Activated CD8-positive, alpha-beta T cell treated with anti-CD3 and anti-CD28 coated beads, Interleukin-2, amount 10 ng/mL, durations not matched to agents 7 days and 5 days (primary cell): Measurements from ENCODE around the gene BET1L. TPM values are rescaled to one million over a fixed set of nuclear protein-coding genes. Genes with fewer than 3 reads are reported as not detected.
"Not testable (repeated sequence)": the region's sequence is repeated elsewhere in the genome, so short reads cannot be mapped to it uniquely, and the experiment has no call there.

Source experiments
- ATAC-seq: fragments of 150-1000 bp; cut with Tn5 transposase; one replicate; pipeline ENCODE4 v1.10.0; 2021; ENCODE audit warnings: moderate library complexity
- CTCF ChIA-PET: fragments of 350-600 bp; sonication (Branson Sonifier 250); formaldehyde crosslinking; loops from one replicate; lab custom pipeline; 2021; ENCODE audit warnings: antibody characterized with exemption; lab: Charles Lee
- POLR2A ChIA-PET: fragments of 350-600 bp; sonication (Branson Sonifier 250); formaldehyde crosslinking; loops from one replicate; lab custom pipeline; 2021; ENCODE audit warnings: antibody characterized with exemption; lab: Charles Lee
- DNase-seq: peaks from one replicate; pipeline ENCODE4 v3.0.0-alpha.2; 2020
- H3K27ac Mint-ChIP-seq: one replicate; pipeline ENCODE4 v1.8.0; 2021; ENCODE audit warnings: mild to moderate bottlenecking, mixed read lengths
- H3K27me3 Mint-ChIP-seq: one replicate; pipeline ENCODE4 v1.8.0; 2021; ENCODE audit warnings: low read depth, mixed read lengths
- H3K36me3 Mint-ChIP-seq: one replicate; pipeline ENCODE4 v1.8.0; 2021; ENCODE audit warnings: low read depth, mixed read lengths
- H3K4me1 Mint-ChIP-seq: one replicate; pipeline ENCODE4 v1.8.0; 2021; ENCODE audit warnings: low read depth, mixed read lengths
- H3K4me3 Mint-ChIP-seq: one replicate; pipeline ENCODE4 v1.8.0; 2021; ENCODE audit warnings: mild to moderate bottlenecking, mixed read lengths
- H3K9me3 Mint-ChIP-seq: one replicate; pipeline ENCODE4 v1.8.0; 2022; ENCODE audit warnings: mixed read lengths; ENCODE audit not compliant: insufficient read depth
- total RNA-seq, 2 experiments: library from RNA; stranded (reverse); gene quantifications; one replicate each; pipeline ENCODE4 v1.2.3, GENCODE V29; 2021

Gene BET1L
- total RNA-seq, 2 experiments from 2014 or later = 33.8 to 34.2 TPM

DNA sequence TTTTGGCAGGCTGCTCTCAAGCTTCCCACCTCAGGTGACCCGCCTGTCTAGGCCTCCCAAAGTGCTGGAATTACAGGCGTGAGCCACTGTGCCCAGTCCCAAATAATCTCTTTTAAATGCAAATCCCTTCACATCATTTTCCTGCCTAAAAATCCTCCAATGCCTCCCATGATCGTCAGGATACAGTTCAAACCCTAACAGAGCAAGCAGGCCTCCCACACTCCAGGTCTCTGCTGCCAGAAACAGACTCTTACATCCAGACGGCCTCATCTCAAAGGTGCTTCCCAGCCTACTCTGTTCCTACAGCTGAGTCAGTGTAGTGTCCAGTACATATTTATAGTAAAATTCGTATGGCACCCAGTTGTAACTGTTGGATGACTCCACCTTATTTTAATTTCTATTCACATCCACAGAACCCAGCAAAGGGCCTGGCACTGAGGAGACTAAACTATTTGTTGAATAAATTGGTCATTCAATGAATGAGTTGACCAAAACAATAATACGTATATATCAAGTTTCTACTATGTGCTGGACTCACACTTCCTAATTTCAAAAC lies 20.7 kb upstream of the BET1L start:
- no peak for ATAC-seq
- ChIA-PET POLR2A (interaction anchor here (1.3 kb wide), 1 partner anchor 15 kb away, joined by 3 read pairs; no protein-coding TSS in a partner anchor), CTCF (no interaction called here)
- no peak overlapping the region for H3K4me3 Mint-ChIP-seq
- DNase-seq = no peak
- no peaks in the 10 kb centered on the region for H3K9me3 Mint-ChIP-seq
- H3K36me3 Mint-ChIP-seq = peaks cover 3% of the 10 kb centered on the region
- no peaks in the 10 kb centered on the region for H3K27me3 Mint-ChIP-seq
- no peak overlapping the region for H3K27ac Mint-ChIP-seq
- peaks cover 9% of the 10 kb centered on the region for H3K4me1 Mint-ChIP-seq

DNA sequence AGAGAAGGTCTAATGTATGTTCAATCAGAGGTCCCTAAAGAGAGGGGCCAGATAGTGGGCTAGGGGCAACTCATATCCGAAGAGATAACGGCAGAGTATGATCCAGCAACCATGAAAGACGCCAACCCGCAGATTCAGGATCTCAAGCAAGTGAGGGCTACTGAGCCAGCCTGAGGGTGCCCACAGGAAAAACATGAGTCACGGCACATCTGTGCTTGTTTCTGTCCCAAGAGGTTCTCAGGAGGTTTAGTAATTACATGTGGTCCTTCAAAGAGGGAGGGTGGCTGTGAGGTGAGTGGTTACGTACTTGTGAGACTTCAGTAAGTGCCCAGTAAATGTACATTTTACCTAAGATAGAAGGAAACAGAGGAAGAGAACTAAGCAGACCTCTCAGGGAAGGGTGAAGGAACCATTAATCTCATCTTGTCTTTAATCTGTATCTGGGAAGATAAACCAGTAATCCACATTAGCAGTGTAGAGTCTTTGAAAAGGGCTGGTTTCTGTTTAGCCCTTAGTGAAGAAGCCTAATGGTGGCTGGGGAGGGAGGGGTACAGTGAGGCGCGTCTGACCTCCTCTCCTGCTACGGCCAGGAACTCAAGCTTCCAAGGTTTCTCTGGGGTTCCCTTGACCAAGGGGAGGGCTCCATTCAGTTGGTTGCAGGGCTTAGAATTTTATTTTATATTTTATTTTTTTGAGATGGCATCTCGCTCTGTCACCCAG lies 18.7 kb upstream of the BET1L start:
- ATAC-seq = no peak

DNA sequence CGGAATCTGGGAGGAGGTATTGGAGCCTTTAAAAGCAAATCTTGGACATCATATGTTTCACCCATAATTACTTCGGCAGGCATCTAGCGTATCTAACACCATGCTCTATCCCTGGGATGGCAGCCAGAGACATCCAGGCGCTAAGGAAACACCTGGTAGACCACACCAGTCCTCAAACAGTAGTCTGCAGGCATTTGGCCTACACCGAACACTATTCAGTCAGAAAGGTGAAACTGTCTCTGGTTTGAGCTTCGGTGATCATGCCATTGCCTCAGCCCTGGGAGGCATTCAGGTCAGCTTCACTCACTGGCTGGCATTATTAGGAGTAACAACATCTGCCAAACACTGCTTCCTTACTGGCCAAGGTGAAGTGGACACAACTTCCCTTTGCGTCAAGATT lies 17.2 kb upstream of the BET1L start:
- no peaks in the 10 kb centered on the region for H3K36me3 Mint-ChIP-seq
- no peak for ATAC-seq
- CTCF ChIA-PET = interaction anchor here (1.0 kb wide), 1 partner anchor 17 kb away, joined by 4 read pairs; the partner anchor contains the start of genes BET1L and RIC8A

More for the DNA sequence above, 18.7 kb upstream of the BET1L start:
- no peak for DNase-seq
- no peaks in the 10 kb centered on the region for H3K9me3 Mint-ChIP-seq
- H3K27me3 Mint-ChIP-seq = no peaks in the 10 kb centered on the region
- peak overlapping the region; percentile 50 for H3K27ac Mint-ChIP-seq
- ChIA-PET CTCF (no interaction called here), POLR2A (interaction anchor here (1.1 kb wide), 1 partner anchor 19 kb away, joined by 3 read pairs; the partner anchor contains the start of genes BET1L and RIC8A)
- no peak overlapping the region for H3K4me3 Mint-ChIP-seq
- H3K4me1 Mint-ChIP-seq = peaks cover 9% of the 10 kb centered on the region
- peaks cover 3% of the 10 kb centered on the region for H3K36me3 Mint-ChIP-seq

DNA sequence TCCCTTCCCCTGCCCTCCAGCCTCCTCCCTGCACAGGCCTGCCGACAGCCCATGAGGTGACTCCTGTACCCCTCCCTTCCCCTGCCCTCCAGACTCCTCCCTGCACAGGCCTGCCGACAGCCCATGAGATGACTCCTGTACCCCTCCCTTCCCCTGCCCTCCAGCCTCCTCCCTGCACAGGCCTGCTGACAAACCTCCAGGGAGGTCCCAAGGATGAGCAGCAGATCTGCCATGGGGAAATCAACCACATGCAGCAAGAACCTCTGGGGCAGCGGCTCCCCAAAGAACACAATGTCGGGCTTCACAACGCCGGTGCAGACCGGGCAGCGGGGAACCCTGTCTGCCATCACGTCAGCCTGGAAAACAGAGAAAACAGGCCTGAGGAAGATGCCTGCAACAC lies 16.7 kb upstream of the BET1L start:
- H3K4me3 Mint-ChIP-seq = no peak overlapping the region
- no peaks in the 10 kb centered on the region for H3K27me3 Mint-ChIP-seq
- H3K4me1 Mint-ChIP-seq = peaks cover 9% of the 10 kb centered on the region
- H3K36me3 Mint-ChIP-seq = no peaks in the 10 kb centered on the region
- H3K27ac Mint-ChIP-seq = no peak overlapping the region
- DNase-seq = no peak
- H3K9me3 Mint-ChIP-seq = no peaks in the 10 kb centered on the region
- no peak for ATAC-seq
- POLR2A ChIA-PET = no interaction called here
- CTCF ChIA-PET = interaction anchor here (1.0 kb wide), 1 partner anchor 17 kb away, joined by 4 read pairs; the partner anchor contains the start of genes BET1L and RIC8A

More for the DNA sequence above, 17.2 kb upstream of the BET1L start:
- Mint-ChIP-seq H3K27ac (no peak overlapping the region), H3K27me3 (no peaks in the 10 kb centered on the region), H3K4me3 (no peak overlapping the region), H3K4me1 (peaks cover 9% of the 10 kb centered on the region), H3K9me3 (no peaks in the 10 kb centered on the region)
- POLR2A ChIA-PET = interaction anchor here (1.1 kb wide), 1 partner anchor 17 kb away, joined by 3 read pairs; the partner anchor contains the start of genes BET1L and RIC8A
- no peak for DNase-seq

DNA sequence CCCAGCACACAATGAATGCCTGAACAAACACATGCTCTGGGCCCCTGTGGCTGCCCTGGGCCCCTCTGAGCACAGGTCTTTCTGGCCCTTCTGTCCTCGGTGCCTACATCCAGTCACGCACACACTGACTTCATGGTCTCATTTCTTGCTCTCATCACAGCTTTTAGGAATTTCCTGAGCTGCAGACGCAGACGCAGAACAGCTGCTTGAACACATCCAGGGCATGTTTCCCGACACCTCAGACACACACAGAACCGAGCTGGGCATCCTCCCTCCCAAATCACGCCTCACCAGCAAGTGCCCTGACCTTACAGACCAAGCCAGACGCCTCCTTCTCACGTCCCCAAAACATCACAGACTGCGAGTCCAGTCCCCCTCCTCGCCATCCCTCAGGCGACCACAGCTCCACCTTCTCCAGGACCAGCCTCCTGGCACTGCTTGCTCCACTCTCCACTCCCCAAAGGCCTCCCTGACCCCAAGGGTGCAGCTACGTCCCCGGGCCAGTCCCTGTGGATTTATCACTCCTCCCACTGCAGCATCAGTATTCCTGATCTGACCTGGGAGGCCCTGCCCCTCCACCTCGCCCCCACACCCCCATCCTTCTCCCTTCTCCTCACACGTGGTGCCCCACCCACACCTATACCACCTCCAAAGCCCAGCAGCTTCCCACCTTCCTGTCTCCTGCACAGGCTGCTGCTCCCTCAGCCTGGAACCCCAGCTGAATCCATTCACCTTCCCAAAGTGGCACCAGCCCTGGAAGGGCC lies 16.0 kb upstream of the BET1L start:
- DNase-seq (no peak), ATAC-seq (no peak)
- Mint-ChIP-seq H3K4me1 (peaks cover 6% of the 10 kb centered on the region), H3K36me3 (no peaks in the 10 kb centered on the region), H3K27ac (no peak overlapping the region), H3K9me3 (no peaks in the 10 kb centered on the region), H3K27me3 (no peaks in the 10 kb centered on the region), H3K4me3 (no peak overlapping the region)
- POLR2A ChIA-PET = no interaction called here
- CTCF ChIA-PET = interaction anchor here (2.8 kb wide), 1 partner anchor 27 kb away, joined by 10 read pairs; no protein-coding TSS in a partner anchor

DNA sequence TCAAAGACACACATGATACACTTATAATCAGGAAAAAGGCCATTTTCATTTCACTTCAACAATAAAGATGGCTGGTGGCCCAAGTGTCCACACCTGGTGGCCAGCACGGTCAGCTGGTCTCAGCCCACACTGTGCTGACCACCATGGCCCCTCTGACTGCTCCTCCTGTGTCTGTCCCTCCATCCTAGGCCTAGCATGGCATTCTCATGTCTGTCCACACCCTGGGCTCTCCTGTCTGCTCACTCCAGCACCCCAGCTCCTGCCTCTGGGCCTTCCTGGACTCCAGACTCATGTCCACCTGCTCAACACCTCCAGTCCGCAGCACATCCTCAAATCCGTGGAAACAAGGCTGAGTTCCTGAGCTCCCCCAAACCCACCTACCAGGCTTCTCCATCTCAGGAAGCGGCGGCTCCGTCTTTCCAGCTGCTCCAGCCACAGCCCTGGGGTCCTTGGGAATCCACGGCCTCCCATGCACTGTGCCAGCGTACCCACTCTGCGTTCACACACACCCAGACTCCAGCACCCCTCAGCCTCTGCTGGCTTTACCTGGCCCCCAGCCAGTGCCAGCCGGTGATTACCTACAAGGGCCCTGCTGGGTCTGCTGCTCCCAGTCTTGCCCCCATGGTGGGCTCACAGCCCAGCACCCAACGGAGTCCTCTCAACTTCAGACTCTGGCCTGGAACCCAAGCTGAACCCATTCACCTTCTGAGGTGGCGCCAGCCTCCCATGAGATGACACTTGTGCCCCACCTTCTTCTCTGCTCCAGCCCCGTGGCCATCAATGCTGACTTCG lies 15.0 kb upstream of the BET1L start:
- CTCF ChIA-PET = interaction anchor here (2.8 kb wide), 1 partner anchor 28 kb away, joined by 10 read pairs; no protein-coding TSS in a partner anchor
- Mint-ChIP-seq H3K36me3 (peaks cover 2% of the 10 kb centered on the region), H3K9me3 (no peaks in the 10 kb centered on the region), H3K4me1 (peaks cover 6% of the 10 kb centered on the region), H3K27me3 (no peaks in the 10 kb centered on the region), H3K4me3 (no peak overlapping the region), H3K27ac (no peak overlapping the region)
- ATAC-seq (no peak), DNase-seq (no peak)
- POLR2A ChIA-PET = interaction anchor here (0.6 to 1.0 kb wide), 2 partner anchors 45 to 499 kb away, joined by 3 read pairs; no protein-coding TSS in a partner anchor

DNA sequence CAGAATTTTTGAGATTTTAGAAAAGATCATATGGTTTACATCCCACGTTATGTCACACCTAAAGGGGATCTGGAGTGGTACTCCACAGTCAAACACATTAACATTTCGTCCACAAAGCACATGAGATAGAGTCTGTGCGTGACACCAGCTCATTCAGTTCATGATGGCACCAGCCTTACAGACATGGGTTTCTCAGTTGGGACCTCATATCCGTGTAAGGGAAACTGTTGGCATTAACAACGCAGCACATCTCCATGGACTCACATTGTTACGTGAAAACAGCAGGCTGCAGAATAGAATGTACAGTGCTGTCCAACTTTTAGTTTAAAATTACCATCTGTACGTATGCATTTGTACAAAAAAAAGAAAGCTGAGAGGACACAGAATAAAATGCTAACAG lies 14.3 kb upstream of the BET1L start:
- Mint-ChIP-seq H3K9me3 (no peaks in the 10 kb centered on the region), H3K27me3 (no peaks in the 10 kb centered on the region), H3K4me3 (no peak overlapping the region), H3K36me3 (peaks cover 2% of the 10 kb centered on the region), H3K27ac (no peak overlapping the region), H3K4me1 (peaks cover 6% of the 10 kb centered on the region)
- ChIA-PET CTCF (interaction anchor here (2.8 kb wide), 1 partner anchor 29 kb away, joined by 10 read pairs; no protein-coding TSS in a partner anchor), POLR2A (interaction anchor here (0.6 to 1.0 kb wide), 2 partner anchors 46 to 500 kb away, joined by 3 read pairs; no protein-coding TSS in a partner anchor)
- DNase-seq (no peak), ATAC-seq (no peak)

DNA sequence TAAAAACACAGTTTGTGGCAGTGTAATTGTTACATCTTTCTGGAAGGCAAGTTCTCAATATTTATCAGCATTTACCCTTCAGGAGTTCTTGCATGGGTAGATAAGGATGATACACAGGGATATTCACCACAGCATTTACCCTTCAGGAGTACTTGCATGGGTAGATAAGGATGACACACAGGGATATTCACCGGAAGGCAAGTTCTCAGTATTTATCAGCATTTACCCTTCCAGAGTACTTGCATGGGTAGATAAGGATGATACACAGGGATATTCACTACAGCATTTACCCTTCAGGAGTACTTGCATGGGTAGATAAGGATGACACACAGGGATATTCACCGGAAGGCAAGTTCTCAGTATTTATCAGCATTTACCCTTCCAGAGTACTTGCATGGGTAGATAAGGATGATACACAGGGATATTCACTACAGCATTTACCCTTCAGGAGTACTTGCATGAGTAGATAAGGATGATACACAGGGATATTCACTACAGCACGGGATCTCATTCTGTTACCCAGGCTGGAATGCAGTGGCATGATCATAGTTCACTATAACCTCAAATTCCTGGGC lies 13.5 kb upstream of the BET1L start:
- H3K36me3 Mint-ChIP-seq, H3K4me1 Mint-ChIP-seq, H3K9me3 Mint-ChIP-seq, H3K4me3 Mint-ChIP-seq, DNase-seq, H3K27ac Mint-ChIP-seq, ATAC-seq, H3K27me3 Mint-ChIP-seq: not testable (repeated sequence)
- ChIA-PET CTCF (interaction anchor here (2.8 kb wide), 1 partner anchor 30 kb away, joined by 10 read pairs; no protein-coding TSS in a partner anchor), POLR2A (interaction anchor here (1.0 kb wide), 1 partner anchor 46 kb away, joined by 3 read pairs; no protein-coding TSS in a partner anchor)

DNA sequence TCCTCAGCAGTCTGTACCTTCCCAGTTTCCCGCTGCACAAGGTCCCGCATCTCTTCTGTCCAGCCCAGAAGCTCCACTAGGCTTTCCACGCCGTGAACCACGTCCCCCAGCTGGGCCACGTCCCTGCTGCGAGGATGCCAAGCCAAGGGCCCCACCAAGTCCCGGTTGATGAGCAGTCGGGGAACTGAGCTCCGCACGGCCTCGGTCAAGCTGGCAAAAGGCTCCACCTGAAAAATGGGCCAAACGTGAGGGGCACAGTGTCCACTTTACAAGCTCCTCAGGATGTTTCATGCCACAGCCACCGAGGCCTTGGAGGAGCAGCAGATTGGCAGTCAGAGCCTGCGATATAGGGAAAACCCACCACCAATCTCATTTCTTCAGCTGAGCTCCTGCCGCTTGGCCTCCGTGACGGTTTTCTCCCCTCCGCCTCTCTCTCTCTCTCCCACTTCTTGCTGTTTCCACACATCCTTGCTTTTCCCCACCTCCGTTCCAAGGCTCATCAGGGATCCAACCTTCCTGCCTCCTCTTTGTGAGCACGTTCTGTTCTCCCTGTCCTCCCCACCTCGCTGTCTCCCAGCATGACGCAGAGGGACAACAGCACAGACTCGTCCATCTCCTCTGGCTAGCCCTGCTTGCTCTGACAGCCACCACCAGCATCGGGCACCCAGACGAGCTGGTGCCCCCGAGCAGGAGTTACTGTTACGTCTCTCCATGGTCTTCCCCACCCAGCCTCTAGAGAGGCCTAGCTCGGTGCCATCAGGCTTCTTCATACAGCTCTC lies 11.8 kb upstream of the BET1L start:
- H3K27ac Mint-ChIP-seq = no peak overlapping the region
- ATAC-seq (no peak), DNase-seq (no peak)
- peaks cover 23% of the 10 kb centered on the region for H3K36me3 Mint-ChIP-seq
- no peaks in the 10 kb centered on the region for H3K9me3 Mint-ChIP-seq
- H3K27me3 Mint-ChIP-seq = no peaks in the 10 kb centered on the region
- ChIA-PET POLR2A (interaction anchor here (0.9 to 1.4 kb wide), 2 partner anchors 10 to 18 kb away, joined by 3 to 6 read pairs; no protein-coding TSS in a partner anchor), CTCF (interaction anchor here (1.1 to 1.5 kb wide), 3 partner anchors 12 to 32 kb away, joined by 4 read pairs; partner anchors contain the start of genes BET1L and RIC8A)
- peaks cover 3% of the 10 kb centered on the region for H3K4me1 Mint-ChIP-seq
- no peak overlapping the region for H3K4me3 Mint-ChIP-seq

DNA sequence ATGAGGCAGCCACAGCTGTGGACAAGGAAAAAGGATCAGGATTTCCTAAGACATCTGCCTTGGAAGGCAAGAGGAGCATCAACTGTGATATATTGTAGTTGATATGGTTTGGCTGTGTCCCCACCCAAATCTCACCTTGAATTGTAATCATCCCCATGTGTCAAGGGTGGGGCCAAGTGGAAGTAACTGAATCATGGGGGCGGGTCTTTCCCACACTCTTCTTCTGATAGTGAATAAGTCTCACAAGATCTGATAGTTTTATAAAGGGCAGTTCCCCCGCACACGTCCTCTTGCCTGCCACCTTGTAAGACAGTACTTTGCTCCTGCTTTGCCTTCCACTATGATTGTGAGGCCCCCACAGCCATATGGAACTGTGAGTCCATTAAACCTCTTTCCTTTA lies 10.5 kb upstream of the BET1L start:
- CTCF ChIA-PET = interaction anchor here (2.5 kb wide), 1 partner anchor 33 kb away, joined by 15 read pairs; no protein-coding TSS in a partner anchor
- no peak overlapping the region for H3K27ac Mint-ChIP-seq
- POLR2A ChIA-PET = interaction anchor here (1.3 kb wide), 1 partner anchor 16 kb away, joined by 4 read pairs; no protein-coding TSS in a partner anchor

More for the DNA sequence above, 10.5 kb upstream of the BET1L start:
- Mint-ChIP-seq H3K4me3 (no peak overlapping the region), H3K36me3 (peaks cover 32% of the 10 kb centered on the region), H3K4me1 (peaks cover 3% of the 10 kb centered on the region), H3K9me3 (no peaks in the 10 kb centered on the region), H3K27me3 (no peaks in the 10 kb centered on the region)
- DNase-seq (no peak), ATAC-seq (no peak)
